ENCODE results near the gene TMC1. TPM values are rescaled to one million over a fixed set of nuclear protein-coding genes. Genes with fewer than 3 reads are reported as not detected.
"Not testable (repeated sequence)": the region's sequence is repeated elsewhere in the genome, so short reads cannot be mapped to it uniquely, and the experiment has no call there.

Gene TMC1
- total RNA-seq, result not detected in 3 replicates
- long read RNA-seq, result 0 reads

- DNase-seq (ENCODE audit: low spot score); H3K27me3 Mint-ChIP-seq (ENCODE audit: low read depth); H3K36me3 Mint-ChIP-seq (ENCODE audit: low read depth); H3K4me3 Mint-ChIP-seq (ENCODE audit: unreplicated experiment); H3K9me3 Mint-ChIP-seq (ENCODE audit: low read depth): not testable (repeated sequence)
- H3K27ac Mint-ChIP-seq (ENCODE audit: unreplicated experiment), result peak within 1 kb of the TSS; percentile 10
- peaks cover 28% of the 10 kb centered on the region for H3K4me1 Mint-ChIP-seq (ENCODE audit: low read depth)
These were observed at the start of gene TMC1 for GRCh38 chr9:72521416-72521815. TMC1 (plus strand) TSS chr9:72521608; CDS start chr9:72648649, 127,041 bp downstream.

GRCh38 chr9:72473474-72474261 lies 47.7 kb upstream of the TMC1 start:
- Mint-ChIP-seq H3K36me3 (ENCODE audit: low read depth) (no peaks in the 10 kb centered on the region), H3K27me3 (ENCODE audit: low read depth) (no peaks in the 10 kb centered on the region), H3K4me3 (ENCODE audit: unreplicated experiment) (no peak overlapping the region), H3K4me1 (ENCODE audit: low read depth) (peaks cover 32% of the 10 kb centered on the region), H3K27ac (ENCODE audit: unreplicated experiment) (peak overlapping the region; percentile 83), H3K9me3 (ENCODE audit: low read depth) (no peaks in the 10 kb centered on the region)
- no peak for DNase-seq (ENCODE audit: low spot score)
- TF ChIP-seq CTCF (IDR thresholded peaks at IDR 0.05), result no peak

GRCh38 chr9:72474676-72475075 lies 46.7 kb upstream of the TMC1 start:
- H3K27me3 Mint-ChIP-seq (ENCODE audit: low read depth), result no peaks in the 10 kb centered on the region
- H3K4me1 Mint-ChIP-seq (ENCODE audit: low read depth), result peaks cover 40% of the 10 kb centered on the region
- H3K9me3 Mint-ChIP-seq (ENCODE audit: low read depth), result no peaks in the 10 kb centered on the region
- H3K36me3 Mint-ChIP-seq (ENCODE audit: low read depth), result no peaks in the 10 kb centered on the region
- no peak overlapping the region for H3K4me3 Mint-ChIP-seq (ENCODE audit: unreplicated experiment)
- TF ChIP-seq CTCF (IDR thresholded peaks at IDR 0.05), result no peak
- no peak for DNase-seq (ENCODE audit: low spot score)
- H3K27ac Mint-ChIP-seq (ENCODE audit: unreplicated experiment), result peak overlapping the region; percentile 30

GRCh38 chr9:72476100-72476499 lies 45.3 kb upstream of the TMC1 start:
- Mint-ChIP-seq H3K27me3 (ENCODE audit: low read depth) (no peaks in the 10 kb centered on the region), H3K27ac (ENCODE audit: unreplicated experiment) (no peak overlapping the region), H3K4me3 (ENCODE audit: unreplicated experiment) (no peak overlapping the region), H3K9me3 (ENCODE audit: low read depth) (no peaks in the 10 kb centered on the region), H3K36me3 (ENCODE audit: low read depth) (no peaks in the 10 kb centered on the region), H3K4me1 (ENCODE audit: low read depth) (peaks cover 46% of the 10 kb centered on the region)
- TF ChIP-seq CTCF (IDR thresholded peaks at IDR 0.05), result no peak
- DNase-seq (ENCODE audit: low spot score), result no peak

GRCh38 chr9:72476617-72477437 lies 44.6 kb upstream of the TMC1 start:
- no peak for DNase-seq (ENCODE audit: low spot score)
- no peaks in the 10 kb centered on the region for H3K36me3 Mint-ChIP-seq (ENCODE audit: low read depth)
- no peaks in the 10 kb centered on the region for H3K27me3 Mint-ChIP-seq (ENCODE audit: low read depth)
- H3K9me3 Mint-ChIP-seq (ENCODE audit: low read depth), result no peaks in the 10 kb centered on the region
- peaks cover 50% of the 10 kb centered on the region for H3K4me1 Mint-ChIP-seq (ENCODE audit: low read depth)
- no peak overlapping the region for H3K4me3 Mint-ChIP-seq (ENCODE audit: unreplicated experiment)
- no peak for TF ChIP-seq CTCF (IDR thresholded peaks at IDR 0.05)
- no peak overlapping the region for H3K27ac Mint-ChIP-seq (ENCODE audit: unreplicated experiment)

All from chondrocyte (in vitro differentiated cells).